Eye (tissue), 1 donor: ENCODE data around the gene ZIC2.
"Not testable (repeated sequence)": the region's sequence is repeated elsewhere in the genome, so short reads cannot be mapped to it uniquely, and the experiment has no call there.

Source experiments
- DNase-seq: peaks from one replicate; pipeline ENCODE4 v3.0.0-alpha.2; 2015

Gene ZIC2

DNA sequence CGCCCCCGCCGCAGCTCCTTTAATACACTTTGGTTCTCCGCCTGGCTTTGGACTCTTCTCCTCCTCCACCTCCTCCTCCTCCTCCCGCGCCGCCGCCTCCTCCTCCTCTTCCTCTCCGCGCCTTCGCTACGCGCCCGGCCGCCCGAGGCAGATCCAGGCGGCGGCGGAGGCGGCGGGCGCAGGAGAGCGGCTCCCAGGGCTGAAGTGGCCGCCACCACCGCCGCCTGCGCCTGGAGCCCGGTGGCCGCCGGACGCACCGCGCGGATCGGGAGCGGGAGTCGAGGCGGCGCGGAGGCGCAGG, at the start of gene ZIC2:
Gene ZIC2, plus strand, starts transcription at position 50 of the 301 bp plus-strand sequence. CDS start 281 bp downstream, outside the sequence.
- no peak for DNase-seq

DNA sequence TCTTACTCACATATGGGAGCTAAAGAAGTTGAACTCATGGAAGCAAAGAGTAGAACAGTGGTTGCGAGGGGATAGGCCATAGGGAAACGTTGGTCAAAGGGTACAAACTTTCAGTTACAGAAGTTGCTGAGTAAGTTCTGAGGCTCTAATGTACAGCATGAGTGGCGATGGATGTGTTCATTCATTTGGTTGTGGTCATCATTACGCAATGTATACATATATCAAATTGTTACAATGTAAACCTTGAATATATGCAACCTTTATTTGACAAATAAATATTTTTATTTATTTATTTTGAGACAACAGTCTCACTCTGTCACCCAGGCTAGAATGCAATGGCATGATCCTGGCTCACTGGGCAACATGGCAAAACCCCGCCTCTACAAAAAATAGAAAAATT, 48.7 kb upstream of the ZIC2 start:
- no peak for DNase-seq

DNA sequence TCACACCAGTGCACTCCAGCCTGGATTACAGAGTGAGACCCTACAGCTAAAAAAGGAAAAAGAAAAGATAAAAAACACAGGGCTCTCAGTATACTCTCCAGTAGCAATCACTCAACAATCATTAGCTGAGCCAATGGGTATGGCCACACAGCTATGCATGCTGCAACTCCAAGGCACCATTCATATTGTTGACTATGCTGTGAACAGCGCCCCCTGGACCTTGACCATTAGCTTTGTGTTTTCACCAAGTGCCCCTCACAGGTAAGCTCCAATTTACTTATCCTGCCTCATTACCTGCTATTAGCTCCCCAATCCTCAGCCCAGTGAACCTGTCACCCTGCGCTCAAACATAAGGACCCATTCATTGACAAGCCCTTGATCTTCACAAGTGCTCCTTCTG, 45.8 kb upstream of the ZIC2 start:
- DNase-seq, result no peak

DNA sequence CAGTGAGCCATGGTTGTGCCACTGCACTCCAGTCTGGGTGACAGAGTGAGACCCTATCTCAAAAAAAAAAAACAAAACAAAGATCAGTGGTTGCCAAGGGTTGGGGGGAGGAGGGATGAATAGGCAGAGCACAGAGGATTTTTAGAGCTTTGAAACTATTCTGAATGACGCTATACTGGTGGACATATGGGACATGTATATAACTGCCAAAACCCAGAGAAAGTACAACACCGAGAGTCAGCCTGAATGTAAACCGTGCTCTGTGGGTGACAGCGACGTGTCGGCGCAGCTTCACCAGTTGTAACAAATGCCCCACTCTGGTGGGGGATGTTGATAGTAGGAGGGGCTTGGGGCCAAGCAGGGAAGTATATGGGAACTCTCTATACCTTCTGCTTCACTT, 42.9 kb upstream of the ZIC2 start:
- no peak for DNase-seq

DNA sequence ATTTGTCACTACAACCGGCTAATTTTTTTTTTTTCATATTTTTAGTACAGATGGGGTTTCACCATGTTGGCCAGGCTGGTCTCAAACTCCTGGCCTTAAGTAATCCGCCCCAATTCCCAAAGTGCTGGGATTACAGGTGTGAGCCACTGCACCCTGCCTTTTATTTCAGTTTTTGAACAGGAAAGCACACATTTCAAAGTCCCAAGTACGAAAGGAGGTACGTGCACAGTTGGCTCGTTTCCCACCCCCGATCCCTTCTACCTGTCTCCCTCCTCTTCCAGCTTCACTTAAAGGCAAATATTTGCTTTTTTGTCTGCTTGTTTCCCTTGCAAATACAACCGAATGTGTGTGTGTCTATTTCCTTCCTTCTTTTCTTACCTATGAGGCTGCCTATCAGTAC, 40.5 kb upstream of the ZIC2 start:
- no peak for DNase-seq

DNA sequence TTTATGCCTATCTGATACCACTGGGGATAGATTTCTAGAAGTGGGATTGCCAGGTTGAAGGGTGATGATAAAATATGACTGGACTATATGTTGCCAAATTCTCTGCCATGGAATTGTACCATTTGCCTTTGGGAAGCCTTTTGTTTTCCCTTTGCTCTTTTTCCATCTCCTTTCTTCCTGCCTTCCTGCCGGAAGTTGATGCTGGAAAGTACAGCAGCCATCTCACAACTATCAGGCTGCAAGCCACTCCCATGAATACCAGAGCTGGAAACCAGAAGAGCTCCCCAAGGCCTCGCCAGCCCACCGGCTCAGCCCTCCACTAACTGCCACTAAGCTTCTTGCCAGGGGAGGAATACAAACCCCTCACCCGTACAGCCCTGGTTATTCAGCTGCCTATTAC, 39.7 kb upstream of the ZIC2 start:
- DNase-seq, result no peak

DNA sequence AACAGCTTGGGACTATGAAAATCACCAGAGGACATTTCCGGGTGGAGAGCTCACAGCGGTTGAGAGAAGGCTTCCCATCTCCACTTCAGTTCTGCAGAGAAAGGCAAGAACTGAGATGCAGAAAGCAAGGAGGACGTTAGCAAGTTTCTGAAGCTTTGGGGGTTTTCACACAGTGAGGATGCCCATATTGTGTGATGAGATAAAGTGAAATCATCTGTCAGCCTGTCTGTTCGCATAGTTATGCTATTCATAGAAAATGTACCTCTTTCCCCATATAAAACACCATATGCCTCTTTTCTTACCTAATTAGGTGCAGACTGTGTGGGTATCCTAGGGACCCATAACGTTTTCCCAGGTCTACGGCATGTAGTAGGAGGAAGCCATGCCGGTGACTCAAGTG, 37.5 kb upstream of the ZIC2 start:
- no peak for DNase-seq

DNA sequence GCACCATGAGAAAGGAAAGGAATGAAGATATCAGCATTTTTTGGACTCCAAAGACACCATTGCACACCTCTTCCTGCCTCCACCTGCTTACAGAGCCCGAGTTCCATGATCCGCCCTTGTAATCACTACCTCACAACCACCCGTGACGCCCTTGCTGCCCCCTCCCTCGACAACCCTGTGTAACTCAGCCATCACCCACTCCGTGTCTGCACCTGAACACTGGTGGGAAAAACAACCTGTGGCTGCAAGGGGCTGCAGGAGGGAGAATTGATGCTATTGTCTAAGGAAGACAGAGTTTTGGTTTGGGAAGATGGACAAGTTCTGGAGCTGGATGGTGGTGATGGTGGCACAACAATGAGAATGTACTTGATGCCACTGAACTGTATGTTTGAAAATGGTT, 37.0 kb upstream of the ZIC2 start:
- no peak for DNase-seq

DNA sequence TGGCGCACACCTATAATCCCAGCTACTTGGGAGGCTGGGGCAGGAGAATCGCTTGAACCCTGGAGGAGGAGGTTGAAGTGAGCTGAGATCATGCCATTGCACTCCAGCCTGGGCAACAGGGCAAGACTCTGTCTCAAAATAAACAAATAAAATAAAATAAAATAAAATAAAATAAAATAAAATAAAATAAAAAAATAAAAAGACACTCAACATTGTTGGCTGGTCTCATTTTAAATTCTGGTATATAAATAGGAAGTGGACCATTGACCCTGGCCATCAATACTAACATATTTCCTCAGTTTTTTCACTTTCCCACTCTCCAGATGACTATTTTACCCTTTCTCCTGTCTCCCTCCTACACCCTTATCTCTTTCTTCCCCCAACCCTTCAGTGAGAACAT, 36.1 kb upstream of the ZIC2 start:
- not testable (repeated sequence) for DNase-seq

DNA sequence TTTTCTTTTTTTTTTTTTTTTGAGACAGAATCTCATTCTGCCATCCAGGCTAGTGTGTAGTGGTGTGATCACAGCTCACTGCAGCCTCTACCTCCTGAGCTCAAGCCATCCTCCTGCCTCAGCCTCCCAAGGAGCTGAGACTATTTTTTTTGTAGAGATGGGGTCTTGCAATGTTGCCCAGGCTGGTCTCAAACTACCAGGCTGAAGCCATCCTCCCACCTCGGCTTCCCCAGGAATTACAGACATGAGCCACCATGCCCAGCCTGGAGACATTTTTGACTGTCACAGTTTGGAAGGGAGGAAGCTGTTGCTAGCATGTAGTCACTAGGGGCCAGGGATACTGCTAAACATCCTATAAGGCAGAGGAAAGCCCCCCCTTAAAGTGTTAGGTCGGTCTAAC, 33.9 kb upstream of the ZIC2 start:
- no peak for DNase-seq

DNA sequence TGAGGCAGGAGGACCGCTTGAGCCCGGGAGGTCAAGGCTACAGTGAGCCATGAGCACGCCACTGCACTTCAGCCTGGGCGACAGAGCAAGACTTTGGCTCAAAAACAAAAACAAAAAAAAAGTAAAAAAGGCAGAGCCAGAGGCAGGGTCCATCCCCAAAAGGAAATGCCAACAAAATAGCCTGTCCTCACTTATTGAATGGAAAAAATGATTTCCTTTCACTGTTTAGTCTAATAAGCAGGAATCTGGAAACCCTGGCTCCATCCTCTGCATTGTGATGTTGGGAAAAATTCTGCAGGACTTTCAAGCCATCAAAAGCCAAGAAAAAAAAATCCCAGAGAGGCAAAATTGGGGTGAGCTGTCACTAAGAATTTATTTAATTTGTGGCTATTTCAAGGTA, 33.2 kb upstream of the ZIC2 start:
- DNase-seq, result no peak

DNA sequence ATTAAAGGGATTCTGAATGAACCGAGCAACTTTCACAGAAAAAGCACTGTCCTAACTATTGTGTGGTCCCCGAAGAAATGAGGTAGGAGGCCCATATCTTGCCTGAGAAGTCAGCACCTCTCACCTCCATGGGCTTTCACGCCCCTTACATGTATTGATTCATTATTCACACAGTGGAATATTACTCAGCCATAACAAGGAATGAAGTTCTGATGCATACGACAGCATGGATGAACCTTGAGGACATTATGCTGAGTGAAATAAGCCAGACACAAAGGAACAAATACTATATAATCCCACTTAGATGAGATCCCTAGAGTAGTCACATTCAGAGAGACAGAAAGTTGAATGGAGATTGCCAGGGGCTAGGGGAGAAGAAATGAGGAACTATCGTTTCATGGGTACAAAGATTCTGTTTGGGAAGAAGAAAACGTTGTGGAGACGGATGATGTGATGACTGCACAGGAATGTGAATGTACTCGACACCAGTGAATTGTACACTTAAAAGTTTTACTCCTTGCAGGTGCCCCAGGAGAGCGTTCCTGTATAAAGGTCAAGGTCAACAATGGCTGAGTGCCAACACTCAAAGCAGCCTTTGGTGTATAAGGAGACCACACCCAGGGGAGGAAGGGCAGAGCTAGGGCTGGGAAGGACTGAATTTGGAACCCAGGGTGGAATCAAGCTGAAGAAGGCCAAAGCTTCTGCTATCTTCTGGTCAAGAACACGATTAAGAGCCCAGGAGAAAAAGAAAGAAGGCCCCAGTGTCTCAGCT, 32.5 kb upstream of the ZIC2 start:
- DNase-seq, result no peak

DNA sequence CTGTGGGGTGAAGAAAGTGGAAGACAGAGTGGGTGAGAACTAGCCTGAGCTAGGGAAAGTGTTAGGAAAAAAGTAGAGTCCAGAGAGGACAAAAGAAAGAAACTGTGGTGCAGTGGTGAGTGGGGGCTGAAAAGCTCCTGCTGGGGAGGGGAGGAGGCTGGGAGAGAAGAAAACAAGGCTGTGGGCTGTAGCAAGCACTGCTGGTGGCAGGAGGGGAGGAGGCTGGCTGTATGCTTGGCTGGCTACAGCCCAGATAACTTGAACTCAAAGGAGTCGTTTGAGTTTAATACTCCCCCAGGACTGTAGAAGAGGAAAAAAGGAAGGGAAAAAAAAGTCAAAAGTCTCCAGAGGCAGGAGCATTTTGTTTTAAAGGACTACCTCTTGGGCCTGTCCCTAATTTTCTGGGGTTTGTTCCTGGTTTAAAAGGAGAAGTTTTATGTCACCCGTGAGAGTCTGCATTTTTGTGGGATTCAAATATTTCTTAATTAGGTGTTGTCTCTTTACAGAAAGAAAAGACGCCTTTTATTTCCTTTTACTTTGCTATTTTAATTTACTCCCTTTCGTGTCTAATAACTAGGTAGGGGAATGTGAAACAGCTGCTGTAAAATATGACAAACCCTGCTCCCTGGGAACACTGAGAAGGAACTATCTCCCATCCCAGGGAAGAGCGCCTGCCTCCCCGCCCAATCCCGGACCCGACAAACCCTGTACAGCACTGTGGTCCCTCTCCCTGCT, 31.7 kb upstream of the ZIC2 start:
- peak; percentile 74 for DNase-seq

DNA sequence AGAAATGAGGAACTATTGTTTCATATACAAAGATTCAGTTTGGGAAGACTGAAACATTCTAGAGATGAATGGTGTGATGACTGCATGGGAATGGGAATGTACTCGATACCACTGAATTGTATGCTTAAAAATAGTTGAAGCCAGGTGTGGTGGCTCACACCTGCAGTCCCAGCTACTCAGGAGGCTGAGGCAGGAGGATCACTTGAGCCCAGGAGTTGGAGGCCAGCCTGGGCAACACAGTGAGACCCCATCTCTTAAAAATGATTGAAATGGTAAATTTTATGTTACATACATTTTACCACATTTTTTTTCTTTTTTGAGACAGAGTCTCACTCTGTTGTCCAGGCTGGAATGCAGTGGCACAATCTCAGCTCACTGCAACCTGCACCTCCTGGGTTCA, 29.9 kb upstream of the ZIC2 start:
- not testable (repeated sequence) for DNase-seq

DNA sequence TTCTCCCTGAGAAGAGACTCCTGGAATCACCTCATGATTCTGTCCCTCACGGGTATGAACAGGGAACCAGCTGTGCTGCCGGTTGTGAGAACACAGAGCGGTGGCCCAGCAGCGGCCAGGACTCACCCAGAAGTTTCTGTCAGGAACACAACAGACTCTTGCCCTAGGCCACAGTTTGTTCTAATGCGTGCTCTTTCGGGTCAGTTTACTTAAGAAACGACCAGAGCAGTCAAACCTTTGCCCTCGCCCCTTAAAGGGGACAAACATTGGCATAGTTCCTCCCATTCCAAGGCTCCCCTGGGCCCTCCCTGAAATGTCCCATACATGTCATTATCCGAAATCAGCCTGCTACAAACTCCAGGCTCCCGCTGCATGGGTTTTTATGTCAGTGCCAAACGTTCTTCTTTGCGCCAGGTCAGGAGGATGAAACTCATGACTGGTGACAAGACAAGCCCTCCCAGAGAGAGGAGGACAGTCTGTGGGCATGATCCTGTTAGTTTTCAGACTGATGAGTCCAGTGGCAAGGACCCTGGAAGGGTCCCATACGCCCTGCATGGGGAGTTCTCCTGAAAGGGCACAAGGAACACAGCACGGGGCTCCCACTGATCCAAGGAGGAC, 28.3 kb upstream of the ZIC2 start:
- no peak for DNase-seq

DNA sequence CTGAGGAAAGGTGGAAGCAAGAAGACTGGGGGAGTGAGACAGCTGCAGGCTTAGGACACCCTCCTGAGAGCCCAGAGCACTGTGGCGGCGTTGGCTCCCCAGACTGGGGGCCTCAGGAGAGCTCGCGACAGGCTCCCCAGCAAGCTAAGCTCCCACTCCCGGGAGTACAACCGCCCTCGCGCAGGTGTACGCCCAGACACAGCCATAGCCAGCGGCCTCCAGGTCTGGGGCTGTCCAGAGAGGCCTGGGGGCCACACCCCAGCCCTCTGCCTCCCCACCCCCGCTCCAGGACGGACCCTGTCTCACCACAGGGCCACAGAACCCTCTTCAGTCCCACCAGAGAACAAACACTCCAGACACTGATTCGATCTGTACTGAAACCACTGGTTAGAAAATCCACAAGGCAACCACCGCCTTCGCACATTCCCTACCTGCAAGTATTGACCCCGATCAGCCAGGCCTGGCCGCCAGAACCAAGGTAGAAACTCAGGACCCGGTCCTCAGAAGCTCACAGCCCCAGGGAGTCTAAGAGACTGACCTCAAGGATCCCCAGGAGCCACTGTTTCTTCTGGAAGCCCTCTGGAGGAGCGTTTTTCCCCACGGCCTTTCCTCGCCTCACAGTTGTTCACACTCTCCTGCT, 26.4 kb upstream of the ZIC2 start:
- no peak for DNase-seq

DNA sequence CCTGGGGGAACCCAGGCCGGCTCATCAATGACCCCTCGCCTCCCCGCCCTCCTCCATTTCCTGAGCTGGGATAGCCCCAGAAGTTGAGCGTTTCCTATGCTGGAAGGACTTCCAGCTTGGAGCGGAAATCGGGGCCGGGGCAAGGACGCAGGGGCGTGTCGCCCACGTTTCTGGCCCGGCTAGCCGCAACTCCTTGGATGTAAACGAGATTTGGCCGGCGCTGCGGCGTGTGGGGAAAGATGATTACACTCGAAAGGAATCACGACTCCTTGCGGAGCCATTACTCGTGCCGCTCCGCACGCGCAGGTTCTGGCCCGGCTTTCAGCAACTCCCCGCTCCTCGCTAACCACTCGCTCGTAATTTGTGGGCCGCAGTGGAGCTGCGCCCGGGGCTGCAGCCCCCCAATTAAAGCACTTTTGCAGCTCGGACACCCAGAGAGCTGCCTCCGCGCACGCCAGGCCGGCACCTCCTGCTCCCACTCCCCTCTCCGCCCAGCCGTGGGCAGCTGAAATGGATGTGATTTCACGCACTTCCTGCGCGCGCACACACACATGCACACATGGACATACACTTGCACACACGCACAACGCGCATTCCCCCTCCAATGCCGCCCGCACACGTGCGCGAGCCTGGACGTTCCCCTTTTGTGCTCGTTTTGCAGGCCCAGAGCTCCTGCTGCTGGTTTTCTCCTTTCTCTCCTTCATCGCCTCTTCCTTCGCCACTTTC, 25.7 kb upstream of the ZIC2 start:
- DNase-seq, result peak; percentile 88

DNA sequence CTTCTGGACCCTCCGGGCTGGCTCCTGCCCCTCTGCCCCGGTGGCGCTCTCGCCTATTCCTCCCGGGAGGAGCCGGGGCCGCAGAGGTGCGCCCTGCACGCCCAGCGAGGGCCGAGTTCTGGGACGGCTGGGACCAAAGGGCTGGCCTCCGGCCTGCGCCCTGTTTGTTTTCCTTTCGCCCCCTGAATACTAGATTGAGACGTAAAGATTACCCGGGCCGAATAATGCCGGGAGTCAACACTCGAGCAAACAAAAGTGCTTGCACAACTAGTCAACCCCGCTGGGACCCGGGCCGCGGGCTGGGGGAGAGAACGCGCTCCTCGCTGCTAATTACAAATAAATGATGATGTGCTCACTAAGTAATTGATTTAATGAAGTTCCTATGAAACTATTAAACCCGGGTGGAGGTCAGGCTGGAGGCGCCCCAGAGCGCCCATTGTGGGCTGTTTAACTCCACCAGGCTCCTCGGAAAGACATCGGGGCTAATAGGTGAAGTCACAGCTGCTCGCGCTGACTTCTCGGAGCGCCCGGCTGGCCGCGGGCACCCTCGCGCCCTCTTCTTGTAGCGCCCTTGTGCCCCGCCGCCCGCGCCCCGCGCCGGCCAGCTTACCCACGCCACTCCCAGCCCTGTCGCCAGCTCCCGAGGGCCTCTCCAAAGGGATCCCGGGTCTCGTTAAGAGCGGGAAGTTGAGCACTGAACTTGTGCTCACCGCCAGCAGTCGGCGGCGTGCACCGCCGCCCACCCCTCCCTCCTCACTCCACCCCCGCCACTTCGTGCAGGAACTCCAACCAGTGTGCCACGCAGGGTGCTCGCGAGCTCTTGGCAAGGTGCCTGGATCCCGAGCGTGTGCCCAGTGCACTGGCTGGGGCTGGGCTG, 24.9 kb upstream of the ZIC2 start:
- DNase-seq, result peak; percentile 93

DNA sequence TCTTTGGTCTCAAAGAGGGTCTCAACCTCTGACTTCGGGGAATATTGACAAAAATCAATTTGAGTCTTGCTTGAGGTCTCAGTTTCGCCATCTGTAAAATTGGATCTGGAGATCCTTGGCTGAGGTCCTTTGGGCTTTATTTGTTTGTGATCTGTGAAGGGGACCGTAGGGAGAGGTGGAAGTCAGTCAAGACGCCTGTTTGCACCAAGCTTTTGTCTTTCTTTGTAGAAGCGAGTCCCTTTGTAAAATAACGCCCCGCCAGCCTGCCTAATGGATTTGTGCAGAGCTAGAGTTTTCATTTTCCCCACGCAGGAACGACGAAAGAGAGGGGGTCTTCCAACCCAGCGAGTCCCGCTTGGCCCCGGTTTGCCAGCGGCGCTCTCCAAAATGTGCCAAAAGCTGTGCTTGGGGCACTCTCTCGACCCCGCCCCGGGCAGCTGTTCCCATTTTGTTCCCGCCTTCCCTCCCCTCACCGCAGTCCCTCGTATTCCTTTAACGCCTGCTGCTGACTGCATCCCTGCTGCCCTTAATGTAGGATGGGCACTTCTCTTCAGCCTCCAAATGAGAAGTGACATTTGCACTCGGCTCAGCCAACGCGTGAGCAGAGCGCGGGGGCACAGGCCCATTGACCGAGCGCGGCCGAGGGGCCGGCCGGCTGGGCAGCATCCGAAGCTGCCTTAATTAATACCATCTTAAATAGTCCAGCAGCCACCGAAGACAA, 23.0 kb upstream of the ZIC2 start:
- DNase-seq, result peak; percentile 94

DNA sequence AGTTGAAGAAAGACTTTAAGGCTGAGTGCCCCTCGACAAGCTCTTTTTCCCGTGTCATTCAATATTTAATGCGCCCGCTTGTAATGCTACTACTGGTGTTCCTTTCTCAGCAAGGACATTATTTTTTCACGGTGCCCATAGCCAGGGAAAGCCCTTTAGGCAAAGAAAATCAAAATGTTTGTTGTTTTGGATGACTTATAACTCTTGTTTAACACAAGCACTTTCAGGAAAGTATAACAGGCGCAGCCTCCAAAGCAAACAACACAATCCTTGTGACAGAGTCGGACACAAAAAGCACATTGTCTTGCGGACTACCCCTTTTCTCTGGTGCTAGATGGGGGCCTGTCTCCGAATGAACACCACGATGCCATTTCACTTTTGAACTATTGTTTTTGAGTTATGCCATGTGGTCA, 22.5 kb upstream of the ZIC2 start:
- no peak for DNase-seq

DNA sequence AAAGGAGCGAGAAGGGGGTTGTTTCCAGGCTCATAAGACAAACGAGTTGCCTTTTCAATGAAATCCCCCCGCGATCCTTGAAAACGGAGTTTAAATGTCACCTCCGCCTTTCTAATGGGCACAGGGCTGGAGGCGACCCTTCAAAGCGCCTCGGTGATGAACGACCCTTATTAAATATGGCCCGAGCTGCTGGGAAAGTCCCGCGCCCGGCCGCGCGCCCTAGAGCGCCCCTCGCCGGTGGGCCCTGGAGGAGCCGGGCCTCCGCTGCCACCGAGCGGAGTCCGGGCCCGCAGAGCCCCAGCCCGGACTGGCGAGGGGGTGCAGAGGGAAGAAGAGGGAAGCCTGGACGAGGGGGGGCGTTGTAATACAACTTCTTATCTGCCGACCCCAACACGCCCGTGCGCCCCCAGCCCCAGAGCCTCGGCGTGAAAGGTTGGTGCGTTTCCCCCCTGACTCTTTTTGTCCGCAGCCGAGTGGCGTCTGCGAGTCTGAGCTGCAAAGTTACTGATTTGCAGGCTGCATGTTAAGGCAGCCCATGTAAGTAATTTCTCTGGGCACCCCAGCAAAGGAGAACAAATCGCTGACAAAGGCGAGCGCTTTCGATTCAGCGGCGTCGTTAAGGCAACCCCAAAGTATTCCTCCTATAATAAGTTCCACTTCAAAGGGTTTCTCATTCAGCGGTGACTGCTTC, 21.9 kb upstream of the ZIC2 start:
- DNase-seq, result peak; percentile 84
